KOPT-K1 (cell line): ENCODE measurements around the gene ERFE.
"Not testable (repeated sequence)": the region's sequence is repeated elsewhere in the genome, so short reads cannot be mapped to it uniquely, and the experiment has no call there.

Experiments
- H3K27ac ChIP-seq: fragments of 200-600 bp; sonication (generic); 2 replicates; pipeline ENCODE4 v1.5.1; 2016; ENCODE audit warnings: antibody characterized with exemption, mild to moderate bottlenecking, low read depth, low read length; ENCODE audit not compliant: poor library complexity, severe bottlenecking
- H3K36me3 ChIP-seq: fragments of 200-600 bp; sonication (generic); 2 replicates; pipeline ENCODE4 v1.5.1; 2017; ENCODE audit warnings: antibody characterized with exemption, mild to moderate bottlenecking, low read length, moderate library complexity; ENCODE audit not compliant: insufficient read depth
- H3K9me3 ChIP-seq: fragments of 200-600 bp; sonication (generic); 2 replicates; pipeline ENCODE4 v1.5.1; 2017; ENCODE audit warnings: antibody characterized with exemption, low read length, mild to moderate bottlenecking; ENCODE audit not compliant: insufficient read depth, poor library complexity, severe bottlenecking

ERFE gene

GRCh38 chr2:238164906-238165287, 6.1 kb downstream of the ERFE start:
- Histone ChIP-seq H3K27ac (no peak overlapping the region), H3K9me3 (no peaks in the 10 kb centered on the region), H3K36me3 (peaks cover 36% of the 10 kb centered on the region)

GRCh38 chr2:238165288-238165921, 6.6 kb downstream of the ERFE start:
- Histone ChIP-seq H3K27ac (no peak overlapping the region), H3K36me3 (peaks cover 41% of the 10 kb centered on the region), H3K9me3 (no peaks in the 10 kb centered on the region)

- Histone ChIP-seq H3K36me3 (peaks cover 54% of the 10 kb centered on the region), H3K9me3 (no peaks in the 10 kb centered on the region), H3K27ac (no peak overlapping the region)
Observed at GRCh38 chr2:238166391-238167343, 7.9 kb downstream of the ERFE start.

- no peak overlapping the region for H3K27ac ChIP-seq
- H3K9me3 ChIP-seq, result no peaks in the 10 kb centered on the region
- H3K36me3 ChIP-seq, result peaks cover 61% of the 10 kb centered on the region
Observed at GRCh38 chr2:238167344-238167715, 8.6 kb downstream of the ERFE start.

- Histone ChIP-seq H3K9me3 (no peaks in the 10 kb centered on the region), H3K27ac (no peak overlapping the region), H3K36me3 (peaks cover 65% of the 10 kb centered on the region)
Observed at GRCh38 chr2:238167761-238168160, 9.0 kb downstream of the ERFE start.

- no peak overlapping the region for H3K27ac ChIP-seq
Observed at GRCh38 chr2:238168196-238169047, 9.7 kb downstream of the ERFE start.

GRCh38 chr2:238169048-238169707, 10.4 kb downstream of the ERFE start:
- H3K9me3 ChIP-seq, result no peaks in the 10 kb centered on the region
- peaks cover 79% of the 10 kb centered on the region for H3K36me3 ChIP-seq
- no peak overlapping the region for H3K27ac ChIP-seq

More at GRCh38 chr2:238168196-238169047, 9.7 kb downstream of the ERFE start:
- Histone ChIP-seq H3K9me3 (no peaks in the 10 kb centered on the region), H3K36me3 (peaks cover 71% of the 10 kb centered on the region)

- no peaks in the 10 kb centered on the region for H3K9me3 ChIP-seq
- H3K27ac ChIP-seq, result no peak overlapping the region
- peaks cover 85% of the 10 kb centered on the region for H3K36me3 ChIP-seq
Observed at GRCh38 chr2:238169708-238170251, 11.0 kb downstream of the ERFE start.

GRCh38 chr2:238170386-238171071, 11.8 kb downstream of the ERFE start:
- Histone ChIP-seq H3K36me3 (peaks cover 93% of the 10 kb centered on the region), H3K9me3 (no peaks in the 10 kb centered on the region), H3K27ac (no peak overlapping the region)

- not testable (repeated sequence) for H3K27ac ChIP-seq
- H3K36me3 ChIP-seq, result peaks cover 98% of the 10 kb centered on the region
Observed at GRCh38 chr2:238171072-238171431, 12.3 kb downstream of the ERFE start.

GRCh38 chr2:238171575-238172187, 12.9 kb downstream of the ERFE start:
- H3K27ac ChIP-seq, result no peak overlapping the region
- no peaks in the 10 kb centered on the region for H3K9me3 ChIP-seq
- H3K36me3 ChIP-seq, result peaks cover 98% of the 10 kb centered on the region

More at GRCh38 chr2:238171072-238171431, 12.3 kb downstream of the ERFE start:
- not testable (repeated sequence) for H3K9me3 ChIP-seq

GRCh38 chr2:238172439-238172838, 13.7 kb downstream of the ERFE start:
- no peak overlapping the region for H3K27ac ChIP-seq
- H3K9me3 ChIP-seq, result no peaks in the 10 kb centered on the region
- H3K36me3 ChIP-seq, result peaks cover 98% of the 10 kb centered on the region

- H3K27ac ChIP-seq, result no peak overlapping the region
- H3K36me3 ChIP-seq, result peaks cover 99% of the 10 kb centered on the region
- no peaks in the 10 kb centered on the region for H3K9me3 ChIP-seq
Observed at GRCh38 chr2:238173692-238174091, 14.9 kb downstream of the ERFE start.
